ENCODE results near the gene CAP2. TPM values are rescaled to one million over a fixed set of nuclear protein-coding genes. Genes with fewer than 3 reads are reported as not detected.
"Not testable (repeated sequence)": the region's sequence is repeated elsewhere in the genome, so short reads cannot be mapped to it uniquely, and the experiment has no call there.

The CAP2 gene
- total RNA-seq, 4 donors from 2014 or later = 3.5 to 8.9 (median 4.5) TPM

DNA sequence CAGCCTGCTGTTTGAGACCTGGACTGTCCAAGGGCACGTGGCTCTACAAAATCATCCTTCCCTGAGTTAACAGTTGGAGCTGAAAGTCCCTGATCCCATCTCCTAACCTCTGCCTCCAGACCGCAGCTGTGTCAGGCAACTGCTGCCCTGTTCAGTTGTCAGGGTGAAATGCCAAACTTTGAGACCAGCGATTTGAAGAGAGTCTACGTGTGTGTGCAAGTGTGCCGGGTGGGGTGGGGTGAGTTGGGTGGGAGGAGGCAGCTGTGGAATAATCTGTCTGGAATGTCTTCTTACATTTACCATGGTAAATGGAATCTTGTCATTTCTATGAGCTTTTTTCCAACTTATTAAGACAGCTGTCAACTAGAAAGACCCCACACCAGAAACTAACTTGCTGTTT, 125.7 kb downstream of the CAP2 start:
- ATAC-seq (ENCODE audit: low FRiP score) (peak; percentile 68), DNase-seq (ENCODE audit: low spot score) (no peak)
- TF ChIP-seq, protein P1, sequence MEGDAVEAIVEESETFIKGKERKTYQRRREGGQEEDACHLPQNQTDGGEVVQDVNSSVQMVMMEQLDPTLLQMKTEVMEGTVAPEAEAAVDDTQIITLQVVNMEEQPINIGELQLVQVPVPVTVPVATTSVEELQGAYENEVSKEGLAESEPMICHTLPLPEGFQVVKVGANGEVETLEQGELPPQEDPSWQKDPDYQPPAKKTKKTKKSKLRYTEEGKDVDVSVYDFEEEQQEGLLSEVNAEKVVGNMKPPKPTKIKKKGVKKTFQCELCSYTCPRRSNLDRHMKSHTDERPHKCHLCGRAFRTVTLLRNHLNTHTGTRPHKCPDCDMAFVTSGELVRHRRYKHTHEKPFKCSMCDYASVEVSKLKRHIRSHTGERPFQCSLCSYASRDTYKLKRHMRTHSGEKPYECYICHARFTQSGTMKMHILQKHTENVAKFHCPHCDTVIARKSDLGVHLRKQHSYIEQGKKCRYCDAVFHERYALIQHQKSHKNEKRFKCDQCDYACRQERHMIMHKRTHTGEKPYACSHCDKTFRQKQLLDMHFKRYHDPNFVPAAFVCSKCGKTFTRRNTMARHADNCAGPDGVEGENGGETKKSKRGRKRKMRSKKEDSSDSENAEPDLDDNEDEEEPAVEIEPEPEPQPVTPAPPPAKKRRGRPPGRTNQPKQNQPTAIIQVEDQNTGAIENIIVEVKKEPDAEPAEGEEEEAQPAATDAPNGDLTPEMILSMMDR (IDR thresholded peaks at IDR 0.05) = no peak

DNA sequence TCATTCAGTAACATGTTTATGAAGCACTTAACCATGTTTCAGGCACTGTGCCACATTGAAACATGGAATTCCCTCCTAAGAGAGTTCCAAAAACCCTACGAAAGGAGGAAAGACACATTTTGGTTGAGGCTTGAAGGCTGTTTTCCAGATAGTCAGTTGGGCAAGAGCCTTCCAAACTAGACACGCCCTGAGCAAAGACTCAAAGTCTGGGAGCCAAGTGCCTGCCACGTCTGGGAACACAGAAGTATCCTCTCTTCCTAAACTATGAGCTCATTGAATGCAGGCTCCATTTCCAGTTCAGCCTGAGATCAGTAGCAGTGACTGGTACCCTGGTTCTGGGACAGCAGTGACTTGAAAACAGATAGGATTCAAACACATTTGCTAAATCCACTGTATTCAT, 132.2 kb downstream of the CAP2 start:
- DNase-seq (ENCODE audit: low spot score) = no peak
- TF ChIP-seq, protein P1 (IDR thresholded peaks at IDR 0.05) = no peak
- ATAC-seq (ENCODE audit: low FRiP score) = no peak

DNA sequence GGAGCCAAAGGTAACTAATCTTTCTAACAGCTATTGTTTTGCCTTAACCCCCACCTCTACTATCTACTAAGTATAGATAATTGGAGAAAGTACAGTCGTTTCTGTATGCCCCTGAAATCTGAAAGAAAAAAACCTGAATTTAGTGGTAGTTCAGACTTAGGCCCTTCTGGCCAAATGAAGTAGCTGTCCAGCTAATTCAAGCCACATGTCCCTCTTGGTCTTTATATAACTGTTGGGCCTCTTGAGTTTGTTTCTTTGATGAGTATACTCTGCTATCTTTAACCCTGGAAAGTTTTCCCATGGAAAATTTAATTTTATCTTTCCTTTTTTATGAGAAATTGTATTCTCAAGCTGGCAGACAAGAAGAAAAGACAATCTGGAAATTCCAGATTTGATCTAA, 133.7 kb downstream of the CAP2 start:
- TF ChIP-seq, protein P1 (IDR thresholded peaks at IDR 0.05) = no peak
- no peak for ATAC-seq (ENCODE audit: low FRiP score)
- DNase-seq (ENCODE audit: low spot score) = no peak

DNA sequence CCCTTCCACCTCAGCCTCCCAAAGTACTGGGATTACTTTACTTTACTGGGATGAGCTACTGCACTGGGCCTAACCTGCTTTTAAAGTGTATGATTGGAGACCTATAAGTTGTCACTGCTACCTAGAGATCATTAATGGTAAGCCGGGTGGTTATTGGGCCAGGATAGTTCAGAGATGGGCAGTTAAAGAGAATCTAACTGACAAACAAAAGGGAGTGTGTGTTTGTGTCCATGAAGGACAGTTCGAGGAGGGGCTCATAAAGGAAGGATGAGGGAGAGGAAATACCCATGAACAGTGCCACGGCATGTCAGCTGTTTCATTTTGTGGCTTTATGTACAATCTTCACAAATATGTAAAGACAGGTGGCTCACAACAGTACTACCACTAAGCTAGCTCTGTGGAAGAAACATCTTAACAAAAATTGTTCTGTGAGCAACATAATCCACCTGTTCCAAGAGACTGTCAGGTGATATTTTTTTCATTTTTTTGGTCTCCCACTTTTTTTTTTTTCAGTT, 137.0 kb downstream of the CAP2 start:
- DNase-seq (ENCODE audit: low spot score) = no peak

DNA sequence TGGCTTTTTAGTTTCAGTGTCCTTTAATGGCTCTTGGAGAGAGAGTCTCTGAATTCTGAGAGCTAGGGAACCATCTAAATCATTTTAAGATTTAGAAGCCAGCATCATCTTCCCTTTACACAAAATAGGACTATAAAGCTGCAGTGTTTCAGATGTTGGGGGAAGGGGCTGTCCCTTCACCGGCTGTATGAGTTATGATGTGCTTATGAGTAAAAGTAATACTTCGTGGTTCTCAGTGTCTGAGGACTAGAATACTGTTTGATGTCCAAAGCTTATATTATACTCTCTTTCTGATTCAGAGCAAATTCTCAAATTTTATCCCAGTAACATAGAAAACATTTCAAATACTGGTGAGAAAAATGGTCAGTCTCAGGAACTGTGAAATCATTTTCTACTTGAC, 143.2 kb downstream of the CAP2 start:
- no peak for ATAC-seq (ENCODE audit: low FRiP score)
- TF ChIP-seq, protein P1 (IDR thresholded peaks at IDR 0.05) = no peak

More for the DNA sequence above, 137.0 kb downstream of the CAP2 start:
- ATAC-seq (ENCODE audit: low FRiP score) = no peak
- TF ChIP-seq, protein P1 (IDR thresholded peaks at IDR 0.05) = no peak

DNA sequence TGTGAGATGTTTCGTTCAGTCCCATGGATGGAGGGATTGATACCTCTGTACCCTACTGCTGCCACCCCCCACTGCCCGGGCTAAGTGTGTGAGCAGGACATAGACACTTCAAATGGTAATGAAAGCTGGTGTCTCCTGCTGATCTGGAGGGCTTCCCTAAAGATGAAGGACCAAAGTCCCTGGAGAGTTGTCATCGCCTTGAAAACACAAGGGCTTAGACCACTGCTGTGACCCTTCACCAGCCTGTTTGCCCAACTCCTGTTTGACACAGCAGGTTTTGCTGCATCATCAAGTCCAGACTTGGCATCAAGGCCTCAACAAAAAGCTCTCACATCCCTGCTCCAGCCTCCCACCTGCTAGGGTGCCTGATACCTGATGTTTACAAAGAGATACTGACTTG, 148.8 kb downstream of the CAP2 start:
- ATAC-seq (ENCODE audit: low FRiP score) (no peak), DNase-seq (ENCODE audit: low spot score) (no peak)
- TF ChIP-seq, protein P1 (IDR thresholded peaks at IDR 0.05) = no peak

More for the DNA sequence above, 143.2 kb downstream of the CAP2 start:
- DNase-seq (ENCODE audit: low spot score) = no peak

DNA sequence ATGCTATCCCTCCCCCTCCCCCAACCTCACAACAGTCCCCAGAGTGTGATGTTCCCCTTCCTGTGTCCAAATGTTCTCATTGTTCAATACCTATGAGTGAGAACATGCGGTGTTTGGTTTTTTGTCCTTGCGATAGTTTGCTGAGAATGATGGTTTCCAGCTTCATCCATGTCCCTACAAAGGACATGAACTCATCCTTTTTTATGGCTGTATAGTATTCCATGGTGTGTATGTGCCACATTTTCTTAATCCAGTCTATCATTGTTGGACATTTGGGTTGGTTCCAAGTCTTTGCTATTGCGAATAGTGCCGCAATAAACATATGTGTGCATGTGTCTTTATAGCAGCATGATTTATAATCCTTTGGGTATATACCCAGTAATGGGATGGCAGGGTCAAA, 152.3 kb downstream of the CAP2 start:
- DNase-seq (ENCODE audit: low spot score); ATAC-seq (ENCODE audit: low FRiP score): not testable (repeated sequence)
